Neural cell (in vitro differentiated cells): ENCODE results near the gene CLSTN2.

Source experiments
- EZH2 ChIP-seq: fragments of 200-600, 300-800 bp; shearing (Covaris generic), sonication (generic); IDR thresholded peaks from 2 replicates; pipeline ENCODE4 v1.6.1; 2014; ENCODE audit warnings: antibody characterized with exemption, low read length, borderline replicate concordance, mild to moderate bottlenecking; ENCODE audit not compliant: insufficient read depth, poor library complexity, severe bottlenecking
- POLR2AphosphoS5 ChIP-seq: IDR thresholded peaks from 2 replicates; pipeline ENCODE4 v1.6.1; 2012
- RAD21 ChIP-seq: fragments of 450-650 bp; conservative IDR thresholded peaks from 2 replicates; pipeline ENCODE4 v1.6.1; 2014; ENCODE audit warnings: antibody characterized with exemption, mild to moderate bottlenecking, moderate library complexity
- TAF1 ChIP-seq: IDR thresholded peaks from 2 replicates; pipeline ENCODE4 v1.6.1; 2012; ENCODE audit warnings: low read depth
- TF ChIP-seq, protein P1 (sequence below): fragments of 450-650 bp; IDR thresholded peaks from 2 replicates; pipeline ENCODE4 v1.5.1; 2014; ENCODE audit warnings: antibody characterized with exemption, mild to moderate bottlenecking, moderate library complexity; ENCODE audit not compliant: poor library complexity, severe bottlenecking
- TF ChIP-seq, protein P2 (sequence below): IDR thresholded peaks from 2 replicates; pipeline ENCODE4 v1.6.1; 2012; ENCODE audit warnings: borderline replicate concordance

DNA sequence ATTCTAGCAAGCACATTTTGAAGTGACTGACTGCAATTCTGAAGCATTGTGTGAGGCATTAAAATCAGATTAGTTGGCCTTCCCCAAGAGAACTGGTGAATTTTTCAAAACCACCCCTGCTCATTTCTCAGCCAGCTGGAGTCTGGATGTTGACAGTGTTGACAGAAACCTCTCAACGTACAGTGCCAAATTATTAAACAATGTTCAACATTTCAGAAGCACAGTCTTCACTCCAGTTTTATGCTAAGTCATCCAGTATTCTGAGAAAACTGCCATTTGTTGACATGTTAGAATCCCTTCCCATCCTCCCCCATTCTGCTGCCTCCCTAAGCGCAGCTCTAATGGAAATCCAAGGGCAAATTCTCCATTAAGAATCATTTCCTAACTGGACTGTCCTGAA, 373.6 kb downstream of the CLSTN2 start:
- TF ChIP-seq, protein P1, sequence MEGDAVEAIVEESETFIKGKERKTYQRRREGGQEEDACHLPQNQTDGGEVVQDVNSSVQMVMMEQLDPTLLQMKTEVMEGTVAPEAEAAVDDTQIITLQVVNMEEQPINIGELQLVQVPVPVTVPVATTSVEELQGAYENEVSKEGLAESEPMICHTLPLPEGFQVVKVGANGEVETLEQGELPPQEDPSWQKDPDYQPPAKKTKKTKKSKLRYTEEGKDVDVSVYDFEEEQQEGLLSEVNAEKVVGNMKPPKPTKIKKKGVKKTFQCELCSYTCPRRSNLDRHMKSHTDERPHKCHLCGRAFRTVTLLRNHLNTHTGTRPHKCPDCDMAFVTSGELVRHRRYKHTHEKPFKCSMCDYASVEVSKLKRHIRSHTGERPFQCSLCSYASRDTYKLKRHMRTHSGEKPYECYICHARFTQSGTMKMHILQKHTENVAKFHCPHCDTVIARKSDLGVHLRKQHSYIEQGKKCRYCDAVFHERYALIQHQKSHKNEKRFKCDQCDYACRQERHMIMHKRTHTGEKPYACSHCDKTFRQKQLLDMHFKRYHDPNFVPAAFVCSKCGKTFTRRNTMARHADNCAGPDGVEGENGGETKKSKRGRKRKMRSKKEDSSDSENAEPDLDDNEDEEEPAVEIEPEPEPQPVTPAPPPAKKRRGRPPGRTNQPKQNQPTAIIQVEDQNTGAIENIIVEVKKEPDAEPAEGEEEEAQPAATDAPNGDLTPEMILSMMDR: no peak
- TF ChIP-seq TAF1 (no peak), RAD21 (no peak), EZH2 (no peak), POLR2AphosphoS5 (no peak)
- TF ChIP-seq, protein P2, sequence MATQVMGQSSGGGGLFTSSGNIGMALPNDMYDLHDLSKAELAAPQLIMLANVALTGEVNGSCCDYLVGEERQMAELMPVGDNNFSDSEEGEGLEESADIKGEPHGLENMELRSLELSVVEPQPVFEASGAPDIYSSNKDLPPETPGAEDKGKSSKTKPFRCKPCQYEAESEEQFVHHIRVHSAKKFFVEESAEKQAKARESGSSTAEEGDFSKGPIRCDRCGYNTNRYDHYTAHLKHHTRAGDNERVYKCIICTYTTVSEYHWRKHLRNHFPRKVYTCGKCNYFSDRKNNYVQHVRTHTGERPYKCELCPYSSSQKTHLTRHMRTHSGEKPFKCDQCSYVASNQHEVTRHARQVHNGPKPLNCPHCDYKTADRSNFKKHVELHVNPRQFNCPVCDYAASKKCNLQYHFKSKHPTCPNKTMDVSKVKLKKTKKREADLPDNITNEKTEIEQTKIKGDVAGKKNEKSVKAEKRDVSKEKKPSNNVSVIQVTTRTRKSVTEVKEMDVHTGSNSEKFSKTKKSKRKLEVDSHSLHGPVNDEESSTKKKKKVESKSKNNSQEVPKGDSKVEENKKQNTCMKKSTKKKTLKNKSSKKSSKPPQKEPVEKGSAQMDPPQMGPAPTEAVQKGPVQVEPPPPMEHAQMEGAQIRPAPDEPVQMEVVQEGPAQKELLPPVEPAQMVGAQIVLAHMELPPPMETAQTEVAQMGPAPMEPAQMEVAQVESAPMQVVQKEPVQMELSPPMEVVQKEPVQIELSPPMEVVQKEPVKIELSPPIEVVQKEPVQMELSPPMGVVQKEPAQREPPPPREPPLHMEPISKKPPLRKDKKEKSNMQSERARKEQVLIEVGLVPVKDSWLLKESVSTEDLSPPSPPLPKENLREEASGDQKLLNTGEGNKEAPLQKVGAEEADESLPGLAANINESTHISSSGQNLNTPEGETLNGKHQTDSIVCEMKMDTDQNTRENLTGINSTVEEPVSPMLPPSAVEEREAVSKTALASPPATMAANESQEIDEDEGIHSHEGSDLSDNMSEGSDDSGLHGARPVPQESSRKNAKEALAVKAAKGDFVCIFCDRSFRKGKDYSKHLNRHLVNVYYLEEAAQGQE: no peak
